RWPE2 (cell line): Measurements from ENCODE around the gene FSD1.

Source experiments
- ATAC-seq: fragments of 200-7000 bp; cut with Tn5 transposase; 3 replicates; pipeline ENCODE4 v1.9.1; 2021; ENCODE audit warnings: low read depth
- DNase-seq: peaks from one replicate; pipeline ENCODE4 v3.0.0-alpha.2; 2020; ENCODE audit warnings: low spot score
- H3K27ac ChIP-seq: fragments of 450-650 bp; 2 replicates; pipeline ENCODE4 v1.5.1; 2017; ENCODE audit warnings: mild to moderate bottlenecking; ENCODE audit not compliant: poor library complexity, severe bottlenecking
- H3K27me3 ChIP-seq: fragments of 250-450 bp; sonication (Bioruptor Pico); 2 replicates; pipeline ENCODE4 v1.5.1; 2021; ENCODE audit warnings: mild to moderate bottlenecking, moderate library complexity; ENCODE audit not compliant: insufficient read depth, poor library complexity, severe bottlenecking
- H3K36me3 ChIP-seq: fragments of 250-450 bp; sonication (Bioruptor Pico); 2 replicates; pipeline ENCODE4 v1.5.1; 2020; ENCODE audit warnings: low read depth, mild to moderate bottlenecking, moderate library complexity
- H3K4me1 ChIP-seq: fragments of 250-450 bp; sonication (Bioruptor Pico); 2 replicates; pipeline ENCODE4 v1.5.1; 2021; ENCODE audit warnings: mild to moderate bottlenecking, moderate library complexity; ENCODE audit not compliant: insufficient read depth, poor library complexity, severe bottlenecking
- H3K4me3 ChIP-seq: fragments of 250-450 bp; sonication (Bioruptor Pico); 2 replicates; pipeline ENCODE4 v1.5.1; 2021; ENCODE audit warnings: mild to moderate bottlenecking, moderate library complexity; ENCODE audit not compliant: severe bottlenecking
- H3K9me3 ChIP-seq: fragments of 250-450 bp; sonication (Bioruptor Pico); 2 replicates; pipeline ENCODE4 v1.5.1; 2021; ENCODE audit warnings: mild to moderate bottlenecking, moderate library complexity; ENCODE audit not compliant: severe bottlenecking
- CTCF ChIP-seq: fragments of 450-650 bp; IDR thresholded peaks from one replicate; pipeline ENCODE4 v1.5.1; 2017; ENCODE audit warnings: mild to moderate bottlenecking, moderate library complexity; ENCODE audit not compliant: poor library complexity, severe bottlenecking

FSD1 gene

DNA sequence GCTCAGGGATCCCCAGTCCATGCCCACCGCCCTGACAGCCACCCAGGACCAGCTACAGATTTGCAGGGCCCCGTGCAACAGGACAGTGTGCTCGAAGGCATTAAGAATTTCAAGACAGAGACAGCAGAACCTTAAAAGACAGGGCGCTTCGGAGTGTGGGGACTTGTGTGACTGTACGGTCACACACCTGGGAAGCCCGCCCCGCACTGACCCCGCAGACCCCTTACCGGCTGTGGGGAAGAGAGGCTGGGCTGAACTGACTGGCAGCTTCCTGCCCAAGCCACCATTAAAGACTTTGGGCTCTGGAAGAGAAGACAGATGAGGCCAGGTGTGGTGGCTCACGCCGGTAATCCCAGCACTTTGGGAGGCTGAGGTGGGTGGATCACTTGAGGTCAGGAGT is 19.8 kb downstream of the FSD1 start:
- Histone ChIP-seq H3K9me3 (peaks cover 2% of the 10 kb centered on the region), H3K27me3 (no peaks in the 10 kb centered on the region), H3K36me3 (no peaks in the 10 kb centered on the region), H3K27ac (no peak overlapping the region), H3K4me1 (no peaks in the 10 kb centered on the region), H3K4me3 (no peak overlapping the region)
- TF ChIP-seq CTCF = no peak
- ATAC-seq (no peak), DNase-seq (no peak)

GRCh38 chr19:4326215-4326836 is 21.9 kb downstream of the FSD1 start:
- no peak overlapping the region for H3K4me3 ChIP-seq

DNA sequence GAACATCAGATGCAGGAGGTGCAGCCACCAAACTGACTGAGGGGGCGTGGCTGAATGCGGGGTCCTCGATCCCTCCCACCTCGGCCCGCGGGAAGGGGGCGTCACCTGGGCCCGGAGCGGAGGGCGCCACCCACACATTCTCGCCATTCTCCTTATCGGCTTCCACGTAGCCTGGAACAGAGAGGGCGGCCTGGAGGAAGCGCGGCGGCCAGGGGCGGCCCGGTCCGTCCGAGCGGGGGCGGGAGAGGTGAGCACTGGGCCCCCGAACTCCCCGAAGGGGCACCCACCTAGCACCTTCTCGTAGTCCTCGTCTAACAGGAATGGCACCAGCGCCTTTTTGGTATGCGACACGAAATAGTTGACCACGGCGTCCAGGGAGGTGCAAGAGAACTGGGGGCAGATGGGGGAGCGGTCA is 22.4 kb downstream of the FSD1 start:
- H3K27ac ChIP-seq = no peak overlapping the region
- no peak overlapping the region for H3K4me3 ChIP-seq
- H3K36me3 ChIP-seq = 0 out of 2 replicates have a peak, but pooled peaks cover 3% of the 10 kb centered on the region
- DNase-seq = no peak
- H3K4me1 ChIP-seq = no peaks in the 10 kb centered on the region
- TF ChIP-seq CTCF = no peak
- no peaks in the 10 kb centered on the region for H3K9me3 ChIP-seq
- no peaks in the 10 kb centered on the region for H3K27me3 ChIP-seq
- no peak for ATAC-seq

More at GRCh38 chr19:4326215-4326836, 21.9 kb downstream of the FSD1 start:
- DNase-seq (no peak), ATAC-seq (no peak)
- Histone ChIP-seq H3K9me3 (no peaks in the 10 kb centered on the region), H3K27ac (no peak overlapping the region), H3K4me1 (no peaks in the 10 kb centered on the region), H3K36me3 (0 out of 2 replicates have a peak, but pooled peaks cover 3% of the 10 kb centered on the region), H3K27me3 (no peaks in the 10 kb centered on the region)
- TF ChIP-seq CTCF = no peak

- Histone ChIP-seq H3K4me1 (no peaks in the 10 kb centered on the region), H3K27ac (no peak overlapping the region), H3K9me3 (no peaks in the 10 kb centered on the region), H3K36me3 (0 out of 2 replicates have a peak, but pooled peaks cover 3% of the 10 kb centered on the region), H3K4me3 (no peak overlapping the region), H3K27me3 (no peaks in the 10 kb centered on the region)
- TF ChIP-seq CTCF = no peak
- ATAC-seq (peak; percentile 33; the same call in 1 of the 3 replicates), DNase-seq (no peak)
These were observed 23.0 kb downstream of the FSD1 start for GRCh38 chr19:4327252-4327876.

- Histone ChIP-seq H3K27me3 (no peaks in the 10 kb centered on the region), H3K27ac (no peak overlapping the region), H3K9me3 (no peaks in the 10 kb centered on the region), H3K4me3 (no peak overlapping the region), H3K4me1 (no peaks in the 10 kb centered on the region), H3K36me3 (0 out of 2 replicates have a peak, but pooled peaks cover 3% of the 10 kb centered on the region)
- DNase-seq (no peak), ATAC-seq (no peak)
- TF ChIP-seq CTCF = no peak
These were observed 23.5 kb downstream of the FSD1 start for GRCh38 chr19:4327877-4328242.
